Type B pancreatic cell (in vitro differentiated cells): ENCODE data around the gene EPAS1. TPM values are rescaled to one million over a fixed set of nuclear protein-coding genes. Genes with fewer than 3 reads are reported as not detected.
A peak's percentile ranks its signal among the peaks of the same experiment; 100 is the strongest.

Source experiments
- DNase-seq: peaks from one replicate; pipeline ENCODE4 v3.0.0; 2021; ENCODE audit warnings: mixed read lengths; ENCODE audit not compliant: unreplicated experiment; ENCODE audit errors: extremely low spot score
- H3K27ac Mint-ChIP-seq: 2 replicates; pipeline ENCODE4 v1.8.0; 2021; ENCODE audit warnings: mild to moderate bottlenecking, mixed read lengths
- H3K27me3 Mint-ChIP-seq: 2 replicates; pipeline ENCODE4 v1.8.0; 2021; ENCODE audit warnings: mixed read lengths
- H3K36me3 Mint-ChIP-seq: 2 replicates; pipeline ENCODE4 v1.8.0; 2021; ENCODE audit warnings: mixed read lengths
- H3K4me1 Mint-ChIP-seq: one replicate; pipeline ENCODE4 v1.8.0; 2021; ENCODE audit warnings: mixed read lengths; ENCODE audit not compliant: unreplicated experiment
- H3K4me3 Mint-ChIP-seq: 2 replicates; pipeline ENCODE4 v1.8.0; 2021; ENCODE audit warnings: mild to moderate bottlenecking, mixed read lengths
- H3K9me3 Mint-ChIP-seq: 2 replicates; pipeline ENCODE4 v1.8.0; 2021; ENCODE audit warnings: mixed read lengths
- CTCF ChIP-seq: fragments of 200-600 bp; sonication (generic); conservative IDR thresholded peaks from 2 replicates; pipeline ENCODE4 v1.5.0; 2021; ENCODE audit warnings: antibody characterized with exemption, mild to moderate bottlenecking
- total RNA-seq: library from RNA; stranded (reverse); gene quantifications from 2 replicates; pipeline ENCODE4 v1.2.1, GENCODE V29; 2021; ENCODE audit warnings: low replicate concordance

Gene EPAS1
- total RNA-seq, 1 donor from 2014 or later: 59.8 TPM

- H3K27me3 Mint-ChIP-seq: no peaks in the 10 kb centered on the region
- DNase-seq: no peak
- H3K4me1 Mint-ChIP-seq: peaks cover 22% of the 10 kb centered on the region
- H3K9me3 Mint-ChIP-seq: no peaks in the 10 kb centered on the region
- peak overlapping the region; percentile 39 for H3K27ac Mint-ChIP-seq
- H3K4me3 Mint-ChIP-seq: no peak overlapping the region
- TF ChIP-seq CTCF: no peak
- H3K36me3 Mint-ChIP-seq: peaks cover 7% of the 10 kb centered on the region
Measured at GRCh38 chr2:46342566-46343315, 45.5 kb downstream of the EPAS1 start.

GRCh38 chr2:46344706-46345105 lies 47.5 kb downstream of the EPAS1 start:
- H3K36me3 Mint-ChIP-seq: peaks cover 11% of the 10 kb centered on the region
- H3K27ac Mint-ChIP-seq: no peak overlapping the region
- H3K27me3 Mint-ChIP-seq: no peaks in the 10 kb centered on the region
- DNase-seq: no peak
- no peak overlapping the region for H3K4me3 Mint-ChIP-seq
- TF ChIP-seq CTCF: no peak
- no peaks in the 10 kb centered on the region for H3K9me3 Mint-ChIP-seq
- H3K4me1 Mint-ChIP-seq: peaks cover 14% of the 10 kb centered on the region

GRCh38 chr2:46345775-46346174 lies 48.6 kb downstream of the EPAS1 start:
- Mint-ChIP-seq H3K27me3 (no peaks in the 10 kb centered on the region), H3K4me3 (no peak overlapping the region), H3K9me3 (no peaks in the 10 kb centered on the region), H3K4me1 (peaks cover 14% of the 10 kb centered on the region), H3K27ac (no peak overlapping the region), H3K36me3 (peaks cover 11% of the 10 kb centered on the region)
- DNase-seq: no peak
- no peak for TF ChIP-seq CTCF

GRCh38 chr2:46346719-46347118 lies 49.5 kb downstream of the EPAS1 start:
- no peak for TF ChIP-seq CTCF
- DNase-seq: no peak
- H3K9me3 Mint-ChIP-seq: no peaks in the 10 kb centered on the region
- H3K4me1 Mint-ChIP-seq: peaks cover 14% of the 10 kb centered on the region
- H3K27me3 Mint-ChIP-seq: no peaks in the 10 kb centered on the region
- H3K27ac Mint-ChIP-seq: no peak overlapping the region
- peaks cover 11% of the 10 kb centered on the region for H3K36me3 Mint-ChIP-seq
- H3K4me3 Mint-ChIP-seq: no peak overlapping the region

GRCh38 chr2:46347648-46348280 lies 50.6 kb downstream of the EPAS1 start:
- Mint-ChIP-seq H3K4me3 (no peak overlapping the region), H3K27ac (peak overlapping the region; percentile 22), H3K4me1 (peaks cover 5% of the 10 kb centered on the region), H3K36me3 (peaks cover 11% of the 10 kb centered on the region), H3K27me3 (no peaks in the 10 kb centered on the region), H3K9me3 (no peaks in the 10 kb centered on the region)
- no peak for TF ChIP-seq CTCF
- no peak for DNase-seq
